NCI-H2081 (cell line): ENCODE data around the gene ADAMTS16.

Experiments
- DNase-seq, 2 experiments: peaks; one replicate each; lab custom pipeline; 2025; lab: John Stamatoyannopoulos, UW

ADAMTS16 gene

GRCh38 chr5:5239191-5239590 lies 99.1 kb downstream of the ADAMTS16 start:
- DNase-seq = no peak

- DNase-seq = no peak
These were observed 100.1 kb downstream of the ADAMTS16 start for GRCh38 chr5:5240234-5240633.

GRCh38 chr5:5242056-5242455 lies 101.9 kb downstream of the ADAMTS16 start:
- no peak for DNase-seq

GRCh38 chr5:5246736-5247135 lies 106.6 kb downstream of the ADAMTS16 start:
- no peak for DNase-seq

- no peak for DNase-seq
These were observed 110.6 kb downstream of the ADAMTS16 start for GRCh38 chr5:5250758-5251157.

- no peak for DNase-seq
These were observed 112.0 kb downstream of the ADAMTS16 start for GRCh38 chr5:5252106-5252505.

- no peak for DNase-seq
These were observed 117.2 kb downstream of the ADAMTS16 start for GRCh38 chr5:5257353-5257752.

GRCh38 chr5:5258564-5258963 lies 118.4 kb downstream of the ADAMTS16 start:
- DNase-seq = no peak

GRCh38 chr5:5264727-5265126 lies 124.6 kb downstream of the ADAMTS16 start:
- no peak for DNase-seq

GRCh38 chr5:5266297-5266696 lies 126.2 kb downstream of the ADAMTS16 start:
- DNase-seq = no peak

- no peak for DNase-seq
These were observed 130.0 kb downstream of the ADAMTS16 start for GRCh38 chr5:5270161-5270560.

- peak; percentile 5 to 21 for DNase-seq
These were observed 131.0 kb downstream of the ADAMTS16 start for GRCh38 chr5:5270958-5271785.

- DNase-seq = peak in 1 of 2 experiments; percentile 11
These were observed 131.7 kb downstream of the ADAMTS16 start for GRCh38 chr5:5271786-5272321.

- DNase-seq = no peak
These were observed 133.3 kb downstream of the ADAMTS16 start for GRCh38 chr5:5273398-5273797.

- DNase-seq = no peak
These were observed 133.8 kb downstream of the ADAMTS16 start for GRCh38 chr5:5273976-5274375.

- no peak for DNase-seq
These were observed 135.1 kb downstream of the ADAMTS16 start for GRCh38 chr5:5275211-5275610.

GRCh38 chr5:5276430-5276829 lies 136.3 kb downstream of the ADAMTS16 start:
- DNase-seq = no peak

GRCh38 chr5:5276951-5277517 lies 136.9 kb downstream of the ADAMTS16 start:
- DNase-seq = no peak

- no peak for DNase-seq
These were observed 138.2 kb downstream of the ADAMTS16 start for GRCh38 chr5:5278201-5278814.

- no peak for DNase-seq
These were observed 138.8 kb downstream of the ADAMTS16 start for GRCh38 chr5:5278815-5279381.

GRCh38 chr5:5285906-5286305 lies 145.8 kb downstream of the ADAMTS16 start:
- DNase-seq = no peak

GRCh38 chr5:5287419-5287818 lies 147.3 kb downstream of the ADAMTS16 start:
- no peak for DNase-seq

- no peak for DNase-seq
These were observed 148.1 kb downstream of the ADAMTS16 start for GRCh38 chr5:5288201-5288600.
